Mammary epithelial cell (primary cell): Measurements from ENCODE around the gene YBX1.

Experiments
- CTCF ChIP-seq, 2 donors: IDR thresholded peaks in 1 of 2; conservative IDR thresholded peaks in 1 of 2; 2 replicates each; pipeline ENCODE4 v1.5.1; 2011 to 2012; ENCODE audit warnings: inconsistent platforms in 2 of 2, low read length in 2 of 2, mild to moderate bottlenecking in 2 of 2, control low read depth in 1 of 2, low read depth in 1 of 2; ENCODE audit not compliant: insufficient read depth in 1 of 2; ENCODE audit errors: extremely low read depth in 1 of 2
- EZH2 ChIP-seq: IDR thresholded peaks from 2 replicates; pipeline ENCODE4 v1.6.1; 2012; ENCODE audit warnings: low read length, inconsistent platforms, borderline replicate concordance

- no peak for TF ChIP-seq CTCF (conservative IDR thresholded peaks at IDR 0.05 in 1 of 2, IDR thresholded peaks at IDR 0.05 in 1 of 2; ENCODE audit: extremely low read depth in 1 of 2, insufficient read depth in 1 of 2, low read depth in 1 of 2, low read length in 2 of 2)
- no peak for TF ChIP-seq EZH2
These were observed 7.7 kb downstream of the YBX1 start for GRCh38 chr1:42689912-42690311.
